Measurements from ENCODE around the gene KRTAP9-8. TPM values are rescaled to one million over a fixed set of nuclear protein-coding genes. Genes with fewer than 3 reads are reported as not detected.
"Not testable (repeated sequence)": the region's sequence is repeated elsewhere in the genome, so short reads cannot be mapped to it uniquely, and the experiment has no call there.

The KRTAP9-8 gene
- not detected in 2 replicates for total RNA-seq

DNA sequence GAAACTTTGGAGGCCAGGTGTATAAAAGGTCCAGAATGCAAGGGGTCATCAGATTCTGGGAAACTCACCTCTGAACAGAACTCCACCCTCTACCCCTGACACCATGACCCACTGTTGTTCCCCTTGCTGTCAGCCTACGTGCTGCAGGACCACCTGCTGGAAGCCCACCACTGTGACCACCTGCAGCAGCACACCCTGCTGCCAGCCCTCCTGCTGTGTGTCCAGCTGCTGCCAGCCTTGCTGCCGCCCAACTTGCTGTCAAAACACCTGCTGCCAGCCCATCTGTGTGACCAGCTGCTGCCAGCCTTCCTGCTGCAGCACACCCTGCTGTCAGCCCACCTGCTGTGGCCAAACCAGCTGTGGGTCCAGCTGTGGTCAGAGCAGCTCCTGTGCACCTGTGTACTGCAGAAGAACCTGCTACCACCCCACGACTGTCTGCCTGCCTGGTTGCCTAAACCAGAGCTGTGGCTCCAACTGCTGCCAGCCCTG, at the start of gene KRTAP9-8:
TSS of gene KRTAP9-8 (plus strand) at position 51 of the 489 bp plus-strand sequence. CDS start at position 104, 53 bp downstream.
- DNase-seq (ENCODE audit: low read depth in 2 of 2) = not testable (repeated sequence)

GRCh38 chr17:41189837-41190318, 47.9 kb upstream of the KRTAP9-8 start, which contains the start of gene KRTAP9-1:
KRTAP9-1 (plus strand) TSS chr17:41189887; CDS start chr17:41189887, 0 bp downstream.
- DNase-seq (ENCODE audit: low read depth in 2 of 2) = not testable (repeated sequence)

DNA sequence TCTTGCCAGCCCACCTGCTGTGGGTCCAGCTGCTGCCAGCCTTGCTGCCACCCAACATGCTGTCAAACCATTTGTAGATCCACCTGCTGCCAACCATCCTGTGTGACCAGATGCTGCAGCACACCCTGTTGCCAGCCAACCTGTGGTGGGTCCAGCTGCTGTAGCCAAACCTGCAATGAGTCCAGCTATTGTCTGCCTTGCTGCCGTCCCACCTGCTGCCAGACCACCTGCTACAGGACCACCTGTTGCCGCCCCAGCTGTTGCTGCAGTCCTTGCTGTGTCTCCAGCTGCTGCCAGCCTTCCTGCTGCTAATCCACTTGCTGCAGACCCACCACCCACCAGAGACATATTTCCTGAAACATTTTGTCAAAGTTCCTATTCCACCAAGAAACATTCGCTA, 47.5 kb upstream of the KRTAP9-8 start:
- no peak for DNase-seq (ENCODE audit: low read depth in 2 of 2)

DNA sequence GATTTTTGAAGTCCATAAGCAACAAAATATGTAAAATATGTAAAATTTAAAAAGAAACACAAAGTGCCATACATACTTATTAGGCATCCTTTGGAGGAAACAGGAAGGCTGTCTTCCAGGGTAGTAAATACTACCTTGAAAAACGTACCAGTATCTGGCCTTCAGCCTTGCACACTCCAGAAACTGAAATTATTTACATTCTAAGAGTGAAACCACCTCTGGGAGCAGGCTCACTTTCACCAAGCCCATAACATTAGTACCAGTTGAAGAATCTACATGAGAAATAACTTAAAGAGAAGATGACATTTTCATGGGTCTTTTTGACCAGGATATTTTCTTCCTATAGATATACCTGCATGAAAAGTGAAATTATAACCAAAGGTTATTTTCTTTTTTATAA, 41.7 kb upstream of the KRTAP9-8 start:
- DNase-seq (ENCODE audit: low read depth in 2 of 2) = no peak

DNA sequence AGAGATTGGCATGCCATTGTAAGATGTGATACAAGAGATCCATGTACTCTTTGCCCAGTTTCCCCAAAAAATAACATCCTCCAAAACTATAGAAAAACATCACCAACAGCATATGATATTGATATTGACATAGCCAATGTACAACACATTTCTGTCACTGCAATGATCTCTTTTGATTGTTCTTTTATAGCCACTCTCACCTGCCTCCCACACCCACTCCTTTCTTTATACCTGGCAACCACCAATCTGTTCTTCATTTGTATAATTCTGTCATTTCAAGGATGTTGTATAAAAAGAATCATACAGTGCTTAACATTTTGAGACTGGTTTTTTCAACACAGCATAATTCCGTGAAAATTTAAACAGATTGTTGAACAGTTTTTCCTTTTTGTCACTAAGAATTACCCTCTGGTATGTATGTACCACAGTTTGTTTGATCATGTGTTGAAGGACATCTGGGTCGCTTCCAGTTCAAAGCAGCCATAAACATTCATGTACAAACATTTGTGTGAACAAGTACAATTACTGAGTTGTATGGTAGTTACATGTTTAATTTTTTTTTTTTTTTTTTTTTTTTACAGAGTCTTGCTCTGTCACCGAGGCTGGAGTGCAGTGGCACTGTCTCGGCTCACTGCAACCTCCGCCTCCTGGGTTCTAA, 38.2 kb upstream of the KRTAP9-8 start:
- no peak for DNase-seq (ENCODE audit: low read depth in 2 of 2)

- DNase-seq (ENCODE audit: low read depth in 2 of 2) = no peak
Observed at GRCh38 chr17:41211845-41212466, 25.8 kb upstream of the KRTAP9-8 start.

DNA sequence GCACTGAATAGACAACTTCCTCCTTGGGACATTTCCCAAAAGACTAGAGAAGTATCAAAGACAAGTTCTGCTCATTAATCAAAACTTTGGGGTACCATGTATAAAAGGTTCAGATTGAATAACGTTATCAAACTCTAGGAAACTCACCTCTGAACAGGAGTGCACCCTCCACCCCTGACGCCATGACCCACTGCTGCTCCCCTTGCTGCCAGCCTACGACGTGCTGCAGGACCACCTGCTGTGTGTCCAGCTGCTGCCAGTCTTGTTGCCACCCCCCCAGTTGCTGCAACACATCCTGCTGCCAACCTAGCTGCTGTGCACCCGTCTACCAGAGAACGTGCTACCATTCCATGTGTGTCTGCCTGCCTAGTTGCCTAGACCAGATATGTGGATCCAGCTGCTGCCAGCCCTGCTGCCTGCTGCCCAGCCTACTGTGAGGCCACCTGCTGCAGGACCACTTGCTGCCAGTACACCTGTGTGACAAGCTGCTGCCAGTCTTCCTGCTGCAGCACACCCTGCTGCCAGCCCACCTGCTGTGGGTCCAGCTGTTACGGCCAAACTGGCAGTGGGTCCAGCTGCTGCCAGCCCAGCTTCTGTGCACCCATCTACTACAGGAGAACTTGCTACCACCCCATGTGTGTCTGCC, 25.2 kb upstream of the KRTAP9-8 start:
- DNase-seq (ENCODE audit: low read depth in 2 of 2) = no peak

DNA sequence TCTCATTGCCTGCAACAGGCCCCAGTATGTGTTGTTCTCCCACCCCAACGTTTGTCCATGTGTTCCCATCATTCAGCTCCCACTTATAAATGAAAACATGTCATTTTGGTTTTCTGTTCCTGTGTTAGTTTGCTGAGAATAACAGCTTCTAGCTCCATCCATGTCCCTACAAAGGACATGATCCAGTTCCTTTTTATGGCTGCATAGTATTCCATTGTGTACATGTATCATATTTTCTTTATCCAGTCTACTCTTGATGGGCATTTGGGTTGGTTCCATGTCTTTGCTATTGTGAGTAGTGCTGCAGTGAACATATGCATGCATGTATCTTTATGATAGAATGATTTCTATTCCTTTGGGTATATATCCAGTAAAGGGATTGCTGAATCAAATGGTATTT, 22.1 kb upstream of the KRTAP9-8 start:
- DNase-seq (ENCODE audit: low read depth in 2 of 2) = no peak

DNA sequence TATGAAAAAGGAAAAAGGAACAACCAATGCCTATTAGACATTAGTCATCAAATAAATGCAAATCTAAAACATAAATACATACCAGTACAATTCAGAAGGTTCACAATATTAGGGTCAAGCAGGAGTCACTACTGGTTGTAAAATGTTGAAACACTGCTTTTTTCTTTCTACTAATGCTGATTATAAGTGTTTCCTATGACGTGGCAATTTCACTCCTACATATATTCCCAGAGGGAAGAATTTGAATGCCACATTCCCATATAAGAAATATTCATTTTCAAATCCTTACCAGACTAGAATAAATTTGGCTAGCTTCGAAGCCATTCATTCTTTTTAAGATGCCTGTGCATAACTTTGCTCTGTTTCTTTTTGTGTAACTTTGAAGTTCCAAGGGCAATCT, 14.0 kb upstream of the KRTAP9-8 start:
- no peak for DNase-seq (ENCODE audit: low read depth in 2 of 2)

DNA sequence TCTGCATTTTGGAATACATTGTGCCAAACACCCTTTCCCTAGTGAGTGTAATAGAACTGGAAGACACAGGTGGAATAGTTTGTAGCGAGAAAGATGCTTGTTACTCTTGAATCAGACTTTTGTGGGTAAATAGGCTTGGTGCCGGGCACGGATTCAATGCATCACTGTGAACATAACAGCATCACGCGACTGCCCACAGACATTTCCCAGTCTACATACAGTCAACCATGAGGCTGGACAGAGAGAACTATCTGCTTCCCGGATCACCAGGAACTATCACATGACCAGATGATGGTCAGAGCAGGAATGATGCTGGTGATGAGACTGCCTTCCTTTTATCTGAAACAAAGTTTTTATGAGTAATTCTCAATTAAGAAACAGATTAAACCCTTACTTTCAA, 11.7 kb upstream of the KRTAP9-8 start:
- DNase-seq (ENCODE audit: low read depth in 2 of 2) = no peak

DNA sequence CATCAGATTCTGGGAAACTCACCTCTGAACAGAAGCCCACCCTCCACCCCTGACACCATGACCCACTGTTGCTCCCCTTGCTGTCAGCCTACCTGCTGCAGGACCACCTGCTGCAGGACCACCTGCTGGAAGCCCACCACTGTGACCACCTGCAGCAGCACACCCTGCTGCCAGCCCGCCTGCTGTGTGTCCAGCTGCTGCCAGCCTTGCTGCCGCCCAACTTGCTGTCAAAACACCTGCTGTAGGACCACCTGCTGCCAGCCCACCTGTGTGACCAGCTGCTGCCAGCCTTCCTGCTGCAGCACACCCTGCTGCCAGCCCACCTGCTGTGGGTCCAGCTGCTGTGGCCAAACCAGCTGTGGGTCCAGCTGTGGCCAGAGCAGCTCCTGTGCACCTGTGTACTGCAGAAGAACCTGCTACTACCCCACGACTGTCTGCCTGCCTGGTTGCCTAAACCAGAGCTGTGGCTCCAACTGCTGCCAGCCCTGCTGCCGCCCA, 11.2 kb upstream of the KRTAP9-8 start, which contains the start of gene KRTAP9-2:
TSS of gene KRTAP9-2 (plus strand) at position 51 of the 498 bp plus-strand sequence. CDS start at position 58, 7 bp downstream.
- DNase-seq (ENCODE audit: low read depth in 2 of 2) = not testable (repeated sequence)

DNA sequence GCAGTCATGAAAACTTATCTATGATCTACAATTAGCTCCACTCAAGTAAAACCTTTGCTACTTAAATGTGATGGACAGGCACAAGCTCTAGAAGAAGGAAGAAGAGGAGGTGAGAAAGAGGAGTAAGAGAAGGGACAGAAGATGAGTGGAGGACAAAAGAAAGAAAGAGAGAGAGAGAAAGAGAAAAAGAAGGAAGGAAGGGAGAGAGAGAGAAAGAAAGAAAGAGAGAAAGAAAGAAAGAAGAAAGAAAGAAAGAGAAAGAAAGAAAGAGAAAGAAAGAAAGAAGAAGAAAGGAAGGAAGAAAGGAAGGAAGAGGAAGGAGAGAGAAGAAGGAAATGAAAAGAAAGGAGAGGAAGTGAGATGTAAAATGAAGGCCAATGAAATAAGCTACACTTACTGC, 7.7 kb upstream of the KRTAP9-8 start:
- no peak for DNase-seq (ENCODE audit: low read depth in 2 of 2)

DNA sequence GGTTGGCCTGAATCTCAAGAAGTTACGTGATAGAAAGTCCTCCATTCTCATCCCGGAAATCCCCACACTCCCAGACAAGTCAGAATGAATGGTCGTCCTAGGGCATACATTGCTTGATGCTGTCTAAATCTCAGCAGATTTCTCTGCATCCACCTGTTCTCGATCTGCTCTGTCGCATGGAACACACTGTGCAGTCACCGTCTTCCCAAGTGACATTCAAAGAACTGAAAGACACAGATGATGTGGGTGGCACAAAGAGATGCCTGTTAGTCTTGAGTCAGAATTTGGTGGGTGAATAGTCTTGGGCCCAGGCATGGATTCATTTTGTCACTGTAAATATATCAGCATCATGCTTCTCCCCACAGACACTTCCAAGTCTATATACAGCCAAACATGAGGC, 6.1 kb upstream of the KRTAP9-8 start:
- no peak for DNase-seq (ENCODE audit: low read depth in 2 of 2)

- not testable (repeated sequence) for DNase-seq (ENCODE audit: low read depth in 2 of 2)
Observed at GRCh38 chr17:41232399-41233105, 5.2 kb upstream of the KRTAP9-8 start, which contains the start of gene KRTAP9-3. KRTAP9-3 (plus strand) TSS chr17:41232449; CDS start chr17:41232502, 53 bp downstream.

GRCh38 chr17:41237116-41237515, 683 bp upstream of the KRTAP9-8 start:
- DNase-seq (ENCODE audit: low read depth in 2 of 2) = not testable (repeated sequence)

DNA sequence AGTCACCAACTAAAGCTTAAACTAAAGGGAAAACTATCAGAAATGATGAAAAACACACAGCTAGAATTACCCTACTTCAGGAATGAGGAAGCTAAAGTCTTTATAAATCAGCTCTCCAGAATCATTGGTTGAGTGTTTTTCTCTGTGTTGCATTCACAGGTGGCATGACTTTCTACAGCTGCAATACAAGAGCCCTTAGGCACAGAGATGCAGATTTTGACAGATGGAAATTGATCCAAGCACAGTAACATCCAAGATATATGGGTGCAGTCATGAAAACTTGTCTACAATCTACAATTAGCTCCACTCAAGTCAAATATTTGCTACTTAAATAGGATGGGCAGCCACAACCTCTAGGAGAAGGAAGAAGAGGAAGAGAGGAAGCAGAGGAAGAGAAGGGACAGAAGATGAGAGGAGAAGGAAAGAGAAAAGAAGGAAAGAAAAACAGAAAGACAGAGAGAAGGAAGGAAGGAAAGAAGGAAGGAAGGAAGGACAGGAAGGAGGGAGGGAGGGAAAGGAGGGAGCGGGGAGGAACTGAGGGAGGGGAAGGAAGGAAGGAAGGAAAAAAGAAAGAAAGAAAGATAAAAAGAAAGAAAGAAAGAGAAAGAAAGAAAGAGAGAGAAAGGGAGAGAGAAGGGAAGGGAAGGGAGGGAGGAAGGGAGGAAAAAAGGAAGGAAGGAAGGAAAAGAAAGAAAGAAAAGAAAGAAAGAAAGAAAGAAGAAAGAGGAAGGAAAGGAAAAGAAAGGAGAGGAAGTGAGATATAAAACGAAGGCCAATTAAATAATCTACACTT, 9.4 kb downstream of the KRTAP9-8 start:
- not testable (repeated sequence) for DNase-seq (ENCODE audit: low read depth in 2 of 2)

DNA sequence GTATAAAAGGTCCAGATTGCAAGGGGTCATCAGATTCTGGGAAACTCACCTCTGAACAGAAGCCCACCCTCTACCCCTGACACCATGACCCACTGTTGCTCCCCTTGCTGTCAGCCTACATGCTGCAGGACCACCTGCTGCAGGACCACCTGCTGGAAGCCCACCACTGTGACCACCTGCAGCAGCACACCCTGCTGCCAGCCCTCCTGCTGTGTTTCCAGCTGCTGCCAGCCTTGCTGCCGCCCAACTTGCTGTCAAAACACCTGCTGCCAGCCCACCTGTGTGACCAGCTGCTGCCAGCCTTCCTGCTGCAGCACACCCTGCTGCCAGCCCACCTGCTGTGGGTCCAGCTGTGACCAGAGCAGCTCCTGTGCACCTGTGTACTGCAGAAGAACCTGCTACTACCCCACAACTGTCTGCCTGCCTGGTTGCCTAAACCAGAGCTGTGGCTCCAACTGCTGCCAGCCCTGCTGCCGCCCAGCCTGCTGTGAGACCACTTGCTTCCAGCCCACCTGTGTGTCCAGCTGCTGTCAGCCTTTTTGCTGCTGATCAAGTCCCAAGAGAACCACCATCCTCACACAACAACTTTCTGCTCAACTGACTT, 11.9 kb downstream of the KRTAP9-8 start, which contains the start of gene KRTAP9-4:
TSS of gene KRTAP9-4 (plus strand) at position 51 of the 604 bp plus-strand sequence. CDS start at position 85, 34 bp downstream.
- not testable (repeated sequence) for DNase-seq (ENCODE audit: low read depth in 2 of 2)

GRCh38 chr17:41251261-41251660, 13.5 kb downstream of the KRTAP9-8 start:
- no peak for DNase-seq (ENCODE audit: low read depth in 2 of 2)

DNA sequence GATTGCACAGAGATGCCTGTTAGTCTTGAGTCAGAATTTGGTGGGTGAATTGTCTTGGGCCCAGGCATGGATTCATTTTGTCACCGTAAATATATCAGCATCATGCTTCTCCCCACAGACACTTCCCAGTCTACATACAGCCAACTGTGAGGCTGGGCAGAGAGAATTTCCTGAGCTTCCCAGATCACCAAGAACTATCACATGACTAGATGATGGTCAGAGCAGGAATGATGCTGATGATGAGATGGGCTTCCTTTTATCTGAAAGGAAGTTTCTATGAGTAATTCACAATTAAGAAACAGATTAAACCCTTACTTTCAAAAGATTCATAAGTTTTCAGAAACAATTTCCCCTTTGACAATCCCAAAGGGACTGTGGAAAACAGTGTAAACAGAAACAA, 17.1 kb downstream of the KRTAP9-8 start:
- DNase-seq (ENCODE audit: low read depth in 2 of 2) = no peak

All from lung microvascular endothelial cell (primary cell).